SK-N-MC (cell line): ENCODE data around the gene PRIM2.
"Not testable (repeated sequence)": the region's sequence is repeated elsewhere in the genome, so short reads cannot be mapped to it uniquely, and the experiment has no call there.

Source experiments
- DNase-seq: peaks from one replicate; pipeline ENCODE4 v3.0.0-alpha.2; 2011; ENCODE audit warnings: low read depth, low spot score
- H3K27ac ChIP-seq: fragments of 200-600 bp; sonication (generic); 2 replicates; pipeline ENCODE4 v1.5.1; 2016; ENCODE audit warnings: mixed run types
- H3K36me3 ChIP-seq: fragments of 200-600 bp; sonication (generic); 2 replicates; pipeline ENCODE4 v1.6.1; 2017; ENCODE audit warnings: antibody characterized with exemption, low read length, mixed read lengths; ENCODE audit not compliant: insufficient read depth
- H3K4me3 ChIP-seq: fragments of 200-600 bp; sonication (generic); 2 replicates; pipeline ENCODE4 v1.5.1; 2016
- H3K9ac ChIP-seq: fragments of 200-600 bp; sonication (generic); 2 replicates; pipeline ENCODE4 v1.8.0; 2017; ENCODE audit warnings: mixed run types, mixed read lengths; ENCODE audit not compliant: insufficient read length
- H3K9me3 ChIP-seq: fragments of 200-600 bp; sonication (generic); 2 replicates; pipeline ENCODE4 v1.6.1; 2017; ENCODE audit warnings: low read depth, mild to moderate bottlenecking, antibody characterized with exemption, low read length, moderate library complexity, mixed read lengths

The PRIM2 gene

DNA sequence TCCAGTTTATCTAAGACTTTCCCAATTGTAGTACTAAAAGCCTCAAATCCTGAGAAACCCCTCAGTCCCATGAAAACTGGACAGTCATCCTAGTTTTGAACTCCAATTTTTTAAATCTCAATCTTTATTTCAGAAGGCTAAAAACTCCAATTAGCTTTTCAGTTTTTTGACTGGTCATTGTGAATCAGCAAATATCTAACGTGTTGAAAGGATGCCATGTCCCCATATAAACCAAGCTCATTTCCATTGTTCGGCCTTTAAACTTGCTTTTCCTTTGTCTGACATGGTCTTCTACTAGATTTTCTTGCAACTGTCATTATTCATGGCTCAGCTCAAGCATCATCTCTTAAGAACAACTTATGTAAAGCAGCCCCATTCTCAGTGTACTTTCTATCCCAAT lies 342.4 kb downstream of the PRIM2 start:
- H3K27ac ChIP-seq, H3K9ac ChIP-seq, DNase-seq, H3K9me3 ChIP-seq, H3K4me3 ChIP-seq, H3K36me3 ChIP-seq: not testable (repeated sequence)

DNA sequence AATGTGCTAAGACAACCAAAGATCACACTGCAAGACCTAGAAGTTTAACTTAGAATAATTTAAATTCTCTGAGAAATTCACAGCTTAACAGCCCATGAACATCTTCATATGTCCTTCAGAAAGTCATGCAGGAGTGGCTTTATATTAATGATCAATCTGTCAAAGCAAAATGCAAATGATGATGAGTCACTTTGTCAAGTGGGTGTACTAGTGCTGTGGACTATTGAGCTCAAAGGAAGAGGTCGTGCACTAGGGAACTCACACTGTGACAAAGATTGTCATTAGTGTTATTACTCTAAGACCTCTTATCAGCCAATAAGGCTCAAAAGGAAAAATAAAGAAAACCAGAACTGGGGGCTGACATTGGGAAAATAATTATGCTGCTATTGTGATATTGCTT lies 343.5 kb downstream of the PRIM2 start:
- H3K4me3 ChIP-seq, H3K9ac ChIP-seq, H3K27ac ChIP-seq, H3K36me3 ChIP-seq, DNase-seq, H3K9me3 ChIP-seq: not testable (repeated sequence)

DNA sequence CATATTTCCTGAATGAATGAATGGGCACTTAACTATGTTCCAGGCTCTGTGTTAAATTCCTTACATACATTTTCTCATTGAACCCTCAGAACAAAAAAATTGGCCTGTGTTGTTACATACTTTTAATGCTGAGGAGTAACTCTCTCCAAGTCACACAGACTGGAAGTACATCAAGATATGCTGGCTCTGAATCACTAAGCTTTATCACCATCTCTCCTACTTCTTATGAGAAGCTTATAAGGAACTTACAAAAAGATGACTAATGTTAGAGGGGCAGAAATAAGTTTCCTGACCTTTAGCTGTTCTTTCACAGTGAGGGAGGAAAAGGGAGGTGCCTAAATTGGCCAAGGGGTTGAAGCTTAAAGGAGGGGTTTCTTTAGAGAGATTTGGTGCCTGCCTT lies 350.7 kb downstream of the PRIM2 start:
- H3K27ac ChIP-seq, DNase-seq, H3K36me3 ChIP-seq, H3K4me3 ChIP-seq, H3K9me3 ChIP-seq, H3K9ac ChIP-seq: not testable (repeated sequence)

DNA sequence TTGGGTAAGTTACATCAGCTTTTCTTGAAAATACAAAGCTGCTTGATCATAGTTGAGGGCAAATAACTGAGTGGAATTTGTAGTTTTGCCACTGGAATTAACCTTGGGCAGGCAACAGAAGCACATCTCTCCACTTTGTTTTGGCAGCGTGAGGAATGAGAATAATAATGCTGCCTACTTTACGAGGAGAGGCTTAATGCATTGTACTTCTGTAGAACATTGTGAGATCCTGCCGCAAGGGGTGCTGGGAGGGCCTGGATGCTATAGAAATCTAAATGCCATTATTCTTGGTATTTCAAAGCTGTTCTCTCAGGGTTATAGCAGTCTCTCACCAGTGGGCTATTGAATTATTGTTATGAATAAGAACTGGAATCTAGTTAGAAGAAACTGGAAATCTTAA lies 353.8 kb downstream of the PRIM2 start:
- not testable (repeated sequence) for H3K4me3 ChIP-seq, DNase-seq, H3K9ac ChIP-seq, H3K27ac ChIP-seq, H3K36me3 ChIP-seq, H3K9me3 ChIP-seq

DNA sequence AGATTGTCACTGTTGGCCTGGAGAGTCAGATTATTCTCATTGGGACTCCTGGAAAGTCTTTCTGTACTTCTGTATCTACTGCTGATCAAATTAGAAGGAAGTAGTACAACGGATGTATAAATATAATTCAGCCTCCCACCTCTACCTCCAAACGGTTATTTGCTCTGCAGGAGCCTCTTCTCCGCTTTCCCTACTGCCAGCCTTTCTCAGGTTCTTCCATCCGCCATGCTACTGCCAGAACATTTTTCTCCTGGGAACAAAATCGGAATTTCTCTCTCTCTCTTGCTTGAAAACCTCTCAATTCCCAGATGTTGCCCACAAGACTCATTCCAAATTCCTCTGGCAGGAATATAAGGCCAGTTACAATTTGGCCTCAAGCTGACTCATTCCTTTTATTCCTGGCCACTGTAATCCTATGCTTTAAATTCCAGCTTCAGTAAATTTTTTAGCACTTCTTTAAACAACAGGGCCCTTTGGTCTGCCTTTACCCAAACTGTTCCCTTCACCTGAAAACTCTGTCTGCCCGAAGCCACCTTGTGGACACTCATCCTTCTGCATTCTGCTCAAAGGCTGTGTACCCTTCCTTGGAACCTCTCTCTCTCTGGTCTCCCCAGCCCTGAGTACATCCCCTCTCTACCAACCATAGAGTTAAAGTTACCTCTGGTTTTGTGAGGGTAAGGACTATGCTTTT lies 354.7 kb downstream of the PRIM2 start:
- not testable (repeated sequence) for H3K9me3 ChIP-seq, H3K36me3 ChIP-seq, DNase-seq, H3K9ac ChIP-seq, H3K27ac ChIP-seq, H3K4me3 ChIP-seq

DNA sequence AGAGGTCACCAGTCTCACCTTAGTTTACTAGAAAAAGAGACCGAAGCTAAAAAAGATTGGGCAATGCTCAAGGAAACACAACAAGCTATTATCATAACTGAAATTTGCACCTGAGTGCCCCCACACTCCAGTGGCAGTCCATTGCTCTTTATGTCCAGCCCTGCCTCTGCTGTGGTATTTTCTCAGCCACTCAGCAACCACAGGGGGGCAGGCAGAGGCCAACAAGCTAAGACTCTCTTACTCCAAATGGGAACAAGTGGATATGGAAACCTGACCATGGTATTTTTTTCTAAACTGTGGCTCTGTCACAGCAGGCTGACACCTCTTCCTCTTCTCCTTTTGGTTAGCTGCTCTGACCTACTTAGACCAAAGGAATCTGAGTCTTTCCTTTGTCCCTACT lies 355.9 kb downstream of the PRIM2 start:
- not testable (repeated sequence) for DNase-seq, H3K36me3 ChIP-seq, H3K4me3 ChIP-seq, H3K27ac ChIP-seq, H3K9ac ChIP-seq, H3K9me3 ChIP-seq

DNA sequence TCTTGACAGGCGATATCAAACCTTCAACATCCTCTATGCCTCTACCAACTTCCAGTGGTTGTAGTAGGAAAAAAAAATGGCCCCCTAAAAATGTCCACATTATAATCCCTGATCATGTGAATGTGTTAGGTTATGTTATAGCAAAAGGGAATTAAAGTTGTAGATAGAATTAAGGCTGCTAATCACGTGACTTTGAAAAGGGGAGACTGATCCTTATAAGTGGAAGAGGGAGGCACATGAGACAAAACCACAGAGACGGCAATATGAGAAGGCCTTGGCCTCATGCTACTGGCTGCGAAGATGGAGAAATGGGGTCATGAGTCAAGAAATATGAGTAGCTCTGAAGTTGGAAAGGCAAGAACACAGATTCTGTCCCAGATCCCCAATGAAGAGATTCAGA lies 358.0 kb downstream of the PRIM2 start:
- not testable (repeated sequence) for H3K4me3 ChIP-seq, H3K36me3 ChIP-seq, H3K27ac ChIP-seq, H3K9me3 ChIP-seq, H3K9ac ChIP-seq, DNase-seq

DNA sequence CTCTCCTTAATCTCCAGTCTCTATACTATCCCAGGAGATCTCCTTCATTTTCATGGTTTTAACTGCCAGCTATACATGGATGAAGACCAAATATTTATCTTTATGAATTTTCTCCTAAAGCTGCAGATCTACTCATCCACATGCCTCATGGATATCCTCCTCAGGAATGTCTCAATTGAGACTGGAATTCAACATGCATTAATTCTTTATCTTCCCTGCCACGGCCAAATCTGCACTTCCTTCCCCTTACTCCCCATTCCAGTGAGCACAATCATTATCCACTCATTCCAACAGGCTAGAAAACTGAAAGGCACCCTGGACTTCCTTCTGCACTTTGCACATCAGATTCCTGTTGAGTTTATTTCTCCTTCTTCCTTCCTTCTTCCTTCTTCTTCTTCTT lies 379.0 kb downstream of the PRIM2 start:
- H3K9me3 ChIP-seq, DNase-seq, H3K9ac ChIP-seq, H3K36me3 ChIP-seq, H3K27ac ChIP-seq, H3K4me3 ChIP-seq: not testable (repeated sequence)
